ENCODE results near the gene PRR3.

The PRR3 gene, protein sequence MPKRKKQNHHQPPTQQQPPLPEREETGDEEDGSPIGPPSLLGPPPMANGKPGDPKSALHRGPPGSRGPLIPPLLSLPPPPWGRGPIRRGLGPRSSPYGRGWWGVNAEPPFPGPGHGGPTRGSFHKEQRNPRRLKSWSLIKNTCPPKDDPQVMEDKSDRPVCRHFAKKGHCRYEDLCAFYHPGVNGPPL

DNA sequence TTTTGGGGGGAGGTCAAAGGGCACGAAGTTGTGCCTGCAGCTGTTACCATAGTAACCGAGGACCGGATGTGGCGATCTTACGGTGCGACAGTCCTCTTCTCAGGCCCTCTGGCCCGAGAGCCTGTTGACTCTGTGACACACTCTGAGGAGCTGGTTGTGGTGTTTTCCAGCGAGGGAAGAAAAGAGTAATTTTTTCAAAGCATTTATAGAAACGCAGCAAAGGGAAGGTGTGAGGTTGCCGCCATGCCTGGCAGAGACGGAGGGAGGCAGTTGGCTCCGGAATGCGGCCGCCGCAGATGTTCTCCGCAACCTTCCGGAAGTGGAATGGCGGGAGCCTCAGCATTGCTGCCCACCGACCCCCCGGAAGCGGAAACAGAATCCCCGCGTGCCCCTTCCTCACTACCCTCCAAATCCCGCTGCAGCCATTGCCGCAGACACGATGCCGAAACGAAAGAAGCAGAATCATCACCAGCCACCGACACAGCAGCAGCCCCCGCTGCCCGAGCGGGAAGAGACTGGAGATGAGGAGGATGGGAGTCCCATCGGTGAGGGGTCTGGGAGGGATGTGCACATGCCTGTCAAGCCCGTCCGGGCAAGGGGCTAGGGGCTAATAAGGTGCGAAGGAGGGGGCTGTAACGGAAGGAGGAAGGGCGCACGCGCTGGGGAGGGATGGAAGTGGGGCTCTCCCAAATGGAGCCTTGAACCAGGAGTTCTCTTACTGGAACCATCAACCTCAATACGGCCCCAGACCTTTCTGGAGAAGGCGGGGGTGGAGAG is at the start of gene PRR3:
TSS of gene PRR3 (plus strand) at position 390 of the 777 bp plus-strand sequence. CDS start at position 440, 50 bp downstream.
- peak within 1 kb of the TSS; percentile 75 for H3K4me3 ChIP-seq (ENCODE audit: low read depth, low read length)
- TF ChIP-seq, protein P1, sequence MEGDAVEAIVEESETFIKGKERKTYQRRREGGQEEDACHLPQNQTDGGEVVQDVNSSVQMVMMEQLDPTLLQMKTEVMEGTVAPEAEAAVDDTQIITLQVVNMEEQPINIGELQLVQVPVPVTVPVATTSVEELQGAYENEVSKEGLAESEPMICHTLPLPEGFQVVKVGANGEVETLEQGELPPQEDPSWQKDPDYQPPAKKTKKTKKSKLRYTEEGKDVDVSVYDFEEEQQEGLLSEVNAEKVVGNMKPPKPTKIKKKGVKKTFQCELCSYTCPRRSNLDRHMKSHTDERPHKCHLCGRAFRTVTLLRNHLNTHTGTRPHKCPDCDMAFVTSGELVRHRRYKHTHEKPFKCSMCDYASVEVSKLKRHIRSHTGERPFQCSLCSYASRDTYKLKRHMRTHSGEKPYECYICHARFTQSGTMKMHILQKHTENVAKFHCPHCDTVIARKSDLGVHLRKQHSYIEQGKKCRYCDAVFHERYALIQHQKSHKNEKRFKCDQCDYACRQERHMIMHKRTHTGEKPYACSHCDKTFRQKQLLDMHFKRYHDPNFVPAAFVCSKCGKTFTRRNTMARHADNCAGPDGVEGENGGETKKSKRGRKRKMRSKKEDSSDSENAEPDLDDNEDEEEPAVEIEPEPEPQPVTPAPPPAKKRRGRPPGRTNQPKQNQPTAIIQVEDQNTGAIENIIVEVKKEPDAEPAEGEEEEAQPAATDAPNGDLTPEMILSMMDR (IDR thresholded peaks at IDR 0.05; ENCODE audit: borderline replicate concordance, insufficient read depth, low read depth, low read length): no peak

DNA sequence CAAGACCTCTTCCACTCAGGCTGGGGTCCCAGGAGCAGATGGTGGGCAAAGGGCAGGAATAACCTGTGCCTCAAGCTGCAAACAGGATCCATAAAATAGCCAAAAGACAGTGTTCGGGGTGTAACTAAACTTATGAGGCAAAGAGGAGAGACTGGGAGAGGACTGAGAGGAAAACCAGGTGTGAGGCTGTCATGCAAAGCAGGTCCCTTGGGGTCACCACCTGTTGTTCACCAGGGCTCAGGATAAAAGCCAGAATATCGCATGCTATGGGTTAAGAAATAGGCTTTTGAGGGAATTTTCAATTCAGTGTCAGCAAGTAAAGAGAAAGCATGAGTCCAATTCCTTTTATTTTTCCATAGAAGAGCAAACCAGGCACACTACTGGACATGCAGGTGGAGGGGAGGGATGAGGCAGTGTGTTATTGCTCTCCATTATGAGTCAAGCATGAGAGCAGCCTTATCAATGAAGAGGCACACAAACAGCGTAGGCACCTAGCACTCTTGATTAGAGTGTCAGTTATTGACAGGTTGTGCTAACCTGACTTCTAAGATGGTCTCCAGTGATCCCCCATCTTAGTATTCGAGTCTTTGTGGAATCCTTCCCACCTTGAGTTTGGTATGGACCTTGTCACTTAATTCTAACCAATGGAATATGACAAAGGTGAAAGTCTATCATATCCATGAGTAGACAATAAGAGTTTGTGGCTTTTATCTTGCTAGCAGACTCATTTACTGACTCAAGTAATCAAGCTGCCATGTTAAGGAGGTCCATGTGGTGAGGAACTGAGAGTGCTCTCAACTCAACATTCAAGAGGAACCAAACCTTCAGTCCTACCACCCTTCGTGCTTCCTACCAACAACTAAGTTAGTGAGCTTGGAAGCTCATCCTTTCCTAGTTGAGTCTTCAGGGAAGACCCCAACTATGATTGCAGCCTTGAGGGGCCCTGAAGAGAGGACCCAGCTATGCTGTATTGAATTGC is 49.0 kb upstream of the PRR3 start:
- H3K4me3 ChIP-seq (ENCODE audit: low read depth, low read length): no peak overlapping the region
- TF ChIP-seq, protein P1 (IDR thresholded peaks at IDR 0.05; ENCODE audit: borderline replicate concordance, insufficient read depth, low read depth, low read length): no peak

DNA sequence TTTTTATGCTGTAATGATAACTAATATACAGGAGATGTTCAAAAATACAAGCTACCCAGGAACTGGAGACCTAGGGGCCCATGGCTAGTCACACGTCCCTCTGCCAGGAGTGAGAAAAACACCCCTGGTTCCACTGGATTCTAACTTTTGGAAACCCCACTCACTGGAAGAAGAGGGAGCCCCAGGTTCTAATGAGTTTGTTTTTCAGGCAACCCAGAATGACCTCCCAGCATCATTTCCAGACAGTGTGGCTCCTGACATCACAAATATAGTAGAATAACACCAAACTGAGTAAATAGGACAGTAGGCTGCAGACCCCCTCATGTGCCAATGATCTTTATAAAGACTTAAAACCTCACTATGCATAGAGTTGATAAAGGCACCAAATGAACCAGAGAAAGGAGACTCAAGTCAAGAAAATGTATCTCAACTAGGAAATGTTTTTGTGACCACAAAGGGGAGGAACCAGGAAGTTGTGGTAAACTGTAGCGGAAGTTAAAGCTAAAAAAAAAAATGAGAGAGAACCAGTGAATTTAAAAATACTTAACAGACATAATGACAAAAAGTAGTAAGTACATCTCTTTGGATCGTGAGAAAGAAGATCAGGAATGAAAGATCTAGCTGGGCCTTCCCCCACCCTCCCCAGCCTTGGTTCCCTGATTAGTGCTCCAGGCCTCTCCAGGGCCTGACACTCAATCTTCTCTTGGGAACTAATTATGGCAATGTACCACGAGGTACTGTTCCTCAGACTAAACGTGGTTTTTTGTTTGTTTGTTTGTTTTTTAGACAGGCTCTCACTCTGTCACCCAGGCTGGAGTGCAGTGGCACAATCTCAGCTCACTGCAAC is 48.0 kb upstream of the PRR3 start:
- TF ChIP-seq, protein P1 (IDR thresholded peaks at IDR 0.05; ENCODE audit: borderline replicate concordance, insufficient read depth, low read depth, low read length): no peak
- no peak overlapping the region for H3K4me3 ChIP-seq (ENCODE audit: low read depth, low read length)

DNA sequence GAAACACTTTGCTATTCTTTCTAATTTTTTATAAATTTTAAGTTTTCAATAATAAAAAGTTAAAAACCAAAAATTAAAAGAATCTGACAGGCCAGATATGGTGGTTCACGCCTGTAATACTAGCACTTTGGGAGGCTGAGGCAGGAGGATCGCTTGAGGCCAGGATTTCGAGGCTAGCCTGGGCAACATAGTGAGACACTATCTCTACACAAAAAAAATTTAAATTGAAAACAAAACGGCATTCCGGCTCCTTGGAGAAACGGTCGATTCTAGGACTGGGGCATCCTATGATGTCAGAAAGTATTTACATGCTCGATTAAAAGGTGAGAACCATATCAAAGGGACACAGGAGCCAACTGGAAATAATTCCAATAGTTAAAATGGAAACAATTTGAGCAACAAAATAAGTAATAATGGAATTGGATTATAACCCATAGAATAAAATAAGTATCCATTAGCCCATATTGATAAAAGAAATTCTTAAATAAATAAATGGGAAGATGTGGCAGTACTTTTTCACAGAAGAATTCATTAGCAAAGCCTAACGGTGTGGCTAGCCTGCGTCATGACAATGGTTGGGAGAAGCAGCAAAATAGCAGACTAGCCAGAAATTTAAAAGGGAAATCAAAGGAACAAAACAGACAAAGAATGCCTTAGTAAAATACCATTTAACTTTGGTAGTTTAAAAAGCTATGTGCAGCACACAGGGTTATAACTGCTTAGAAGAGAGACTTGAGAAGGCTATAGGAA is 46.5 kb upstream of the PRR3 start:
- no peak overlapping the region for H3K4me3 ChIP-seq (ENCODE audit: low read depth, low read length)
- TF ChIP-seq, protein P1 (IDR thresholded peaks at IDR 0.05; ENCODE audit: borderline replicate concordance, insufficient read depth, low read depth, low read length): no peak

DNA sequence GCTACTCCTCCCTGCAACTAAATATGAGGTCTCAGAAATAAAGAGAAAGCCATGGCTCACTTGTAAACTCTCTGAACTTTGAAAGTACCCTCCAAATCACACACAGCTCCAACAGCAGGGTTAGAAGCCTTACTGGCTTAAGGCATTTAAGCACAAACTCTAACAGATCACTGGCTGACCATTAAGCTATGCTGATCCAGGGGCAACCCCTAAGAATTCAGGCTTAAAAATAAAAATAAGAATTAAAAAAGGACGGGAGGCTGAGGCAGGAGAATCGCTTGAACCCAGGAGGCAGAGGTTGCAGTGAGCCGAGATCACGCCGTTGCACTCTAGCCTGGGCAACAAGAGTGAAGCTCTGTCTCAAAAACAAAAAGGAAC is 45.9 kb upstream of the PRR3 start:
- no peak overlapping the region for H3K4me3 ChIP-seq (ENCODE audit: low read depth, low read length)
- TF ChIP-seq, protein P1 (IDR thresholded peaks at IDR 0.05; ENCODE audit: borderline replicate concordance, insufficient read depth, low read depth, low read length): no peak

DNA sequence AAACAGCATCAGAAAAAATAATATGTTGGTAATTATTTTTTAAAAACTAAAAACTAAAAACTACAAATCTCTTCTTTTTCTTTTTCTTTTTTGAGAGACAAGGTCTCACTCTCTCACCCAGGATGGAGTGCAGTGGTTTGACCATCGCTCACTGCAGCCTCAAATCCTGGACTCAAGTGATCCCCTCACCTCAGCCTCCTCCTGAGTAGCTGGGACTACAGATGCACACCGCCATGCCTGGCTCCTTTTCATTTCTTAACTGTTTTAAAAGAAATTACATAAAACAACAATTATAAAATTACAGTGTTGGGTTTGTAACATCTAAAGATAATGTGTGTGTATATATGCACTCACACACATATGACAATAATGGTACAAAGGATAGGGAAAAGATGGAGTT is 43.6 kb upstream of the PRR3 start:
- TF ChIP-seq, protein P1 (IDR thresholded peaks at IDR 0.05; ENCODE audit: borderline replicate concordance, insufficient read depth, low read depth, low read length): no peak

More for the DNA sequence above, 43.6 kb upstream of the PRR3 start:
- H3K4me3 ChIP-seq (ENCODE audit: low read depth, low read length): no peak overlapping the region

All from GM12875 (cell line).